Gastrocnemius medialis (tissue), 4 donors: Measurements from ENCODE around the gene NDOR1. TPM values are rescaled to one million over a fixed set of nuclear protein-coding genes. Genes with fewer than 3 reads are reported as not detected.

Experiments used
- ATAC-seq, 2 donors: fragments of 150-250 bp; one replicate each; pipeline ENCODE4 v1.9.1; 2016
- DNase-seq, 2 donors: peaks; one replicate each; pipeline ENCODE4 v3.0.0-alpha.2; 2019
- H3K27ac ChIP-seq, 4 donors: fragments of 200-600 bp; sonication (generic); 1 replicate in 1 of 4; 2 replicates in 3 of 4; pipeline ENCODE4 v1.5.1; 2016 to 2018; ENCODE audit warnings: mild to moderate bottlenecking in 2 of 4, moderate library complexity in 1 of 4
- H3K27me3 ChIP-seq, 3 donors: fragments of 200-600 bp; sonication (generic) in 2 of 3; 1 replicate in 1 of 3; 2 replicates in 2 of 3; pipeline versions ENCODE4 v1.5.1 to v1.6.0; 2016 to 2019; ENCODE audit warnings: mild to moderate bottlenecking in 1 of 3, moderate library complexity in 1 of 3
- H3K36me3 ChIP-seq, 2 donors: fragments of 200-600 bp; sonication (generic) in 1 of 2; one replicate each; pipeline ENCODE4 v1.5.1; 2017 to 2018
- H3K4me1 ChIP-seq, 2 donors: fragments of 200-600 bp; sonication (generic) in 1 of 2; one replicate each; pipeline ENCODE4 v1.5.1; 2016 to 2017; ENCODE audit warnings: mild to moderate bottlenecking in 2 of 2
- H3K4me3 ChIP-seq, 4 donors: fragments of 200-600 bp; sonication (generic) in 3 of 4; 1 replicate in 1 of 4; 2 replicates in 3 of 4; pipeline ENCODE4 v1.5.1; 2016 to 2019; ENCODE audit warnings: mild to moderate bottlenecking in 2 of 4
- H3K9me3 ChIP-seq, 3 donors: fragments of 200-600 bp; sonication (generic) in 2 of 3; 1 replicate in 1 of 3; 2 replicates in 2 of 3; pipeline ENCODE4 v1.5.1; 2016 to 2019
- CTCF ChIP-seq, 5 experiments: fragments of 450-650 bp in 3 of 5; fragments of 200-600 bp in 2 of 5; sonication (generic) in 2 of 5; IDR thresholded peaks in 4 of 5; conservative IDR thresholded peaks in 1 of 5; 1 replicate in 4 of 5; 2 replicates in 1 of 5; pipeline ENCODE4 v1.5.1; 2016 to 2019; ENCODE audit warnings: antibody characterized with exemption in 5 of 5, mild to moderate bottlenecking in 3 of 5, moderate library complexity in 3 of 5
- POLR2A ChIP-seq, 2 donors: fragments of 450-650 bp; IDR thresholded peaks; one replicate each; pipeline ENCODE4 v1.6.1; 2017; ENCODE audit warnings: antibody characterized with exemption in 2 of 2, mild to moderate bottlenecking in 2 of 2, moderate library complexity in 2 of 2
- in situ Hi-C, 4 donors: fragments of 200-750 bp; cut with MboI; loops; one replicate each; pipeline versions ENCODE4 v1.15.0 to v1.8.0; 2017; ENCODE audit warnings: low sequenced_read_pairs in 4 of 4
- intact Hi-C: fragments of 100-400 bp; cut with DNase I; formaldehyde crosslinking; loops from one replicate; pipeline ENCODE4 v1.15.1; 2023; ENCODE audit warnings: low total_unique reads
- total RNA-seq, 4 donors: library from RNA; depleted of rRNA; stranded (reverse); fragments of >200 nt; gene quantifications; one replicate each; pipeline versions ENCODE4 v1.1.0 to v1.2.3, GENCODE V29; 2016

Gene NDOR1
- total RNA-seq, 4 donors from 2014 or later, result 2.4 to 5.0 (median 4.1) TPM

DNA sequence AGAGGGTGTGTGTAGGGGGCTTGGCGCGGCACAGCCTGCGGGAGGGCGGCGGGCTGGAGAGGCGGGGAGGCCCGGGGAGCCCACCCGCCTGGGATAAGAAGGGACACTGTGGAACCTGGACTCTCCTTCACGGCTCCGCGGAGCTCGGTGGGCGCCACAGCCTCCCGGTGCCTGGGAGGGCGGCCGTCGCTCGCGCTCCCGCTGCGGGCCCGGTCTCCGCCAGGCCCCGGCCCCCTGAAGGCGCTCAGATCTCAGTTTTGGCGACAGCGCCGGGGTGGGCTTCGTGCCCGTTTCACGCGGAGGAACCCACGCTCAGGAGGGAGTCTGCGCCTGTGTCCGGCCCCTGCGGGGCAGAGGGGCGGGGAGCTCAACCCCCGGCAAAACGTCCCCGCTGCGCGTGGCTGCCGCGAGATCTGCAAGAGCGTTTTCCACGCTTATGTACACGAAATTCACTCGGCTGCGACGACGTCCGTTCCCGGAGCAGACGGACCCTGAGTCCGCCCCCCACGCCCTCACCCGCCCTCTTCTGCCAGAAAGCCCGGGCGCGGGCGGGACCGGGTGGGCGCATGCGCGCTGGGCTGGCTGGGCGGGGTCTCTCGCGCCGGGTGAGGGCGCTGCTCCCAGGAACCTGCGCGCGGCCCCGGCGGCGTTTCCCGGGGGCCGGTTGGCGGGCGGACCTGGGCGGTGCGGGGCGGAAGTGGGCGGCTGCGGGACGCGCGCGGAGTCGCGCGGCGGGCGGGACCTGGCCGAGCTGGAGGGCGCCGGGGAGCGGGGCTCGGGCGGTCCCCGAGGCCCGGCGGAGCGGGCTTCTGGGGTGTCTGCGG lies 49.3 kb downstream of the NDOR1 start, which contains the start of gene NELFB:
NELFB (plus strand) TSS at position 704 of the 824 bp plus-strand sequence.
- peak; percentile 71 to 79 for TF ChIP-seq POLR2A (IDR thresholded peaks at IDR 0.05)
- peak in 3 of 5 experiments; percentile 8 to 36 (median 28) for TF ChIP-seq CTCF (IDR thresholded peaks at IDR 0.05 in 4 of 5, conservative IDR thresholded peaks at IDR 0.05 in 1 of 5)
- ATAC-seq (peak; percentile 91 to 94), DNase-seq (peak; percentile 79 to 85)
- Histone ChIP-seq H3K4me3 (peak within 1 kb of the TSS; percentile 77 to 99 (median 92)), H3K27me3 (no peaks in the 10 kb centered on the region), H3K36me3 (peaks cover 0 to 26% of the 10 kb centered on the region in 2 donors), H3K9me3 (no peaks in the 10 kb centered on the region), H3K27ac (peak within 1 kb of the TSS; percentile 68 to 91 (median 81)), H3K4me1 (peaks cover 22 to 29% of the 10 kb centered on the region in 2 donors)
- intact Hi-C loops, result loop anchor here (1.0 kb wide), 2 partner anchors 14 to 32 kb away; partner anchors contain the start of gene TUBB4B
- in situ Hi-C loops, result no loop called here

GRCh38 chr9:137255448-137256114 lies 50.1 kb downstream of the NDOR1 start:
- Histone ChIP-seq H3K4me1 (peaks cover 16 to 24% of the 10 kb centered on the region in 2 donors), H3K4me3 (peak overlapping the region; percentile 63 to 97 (median 92)), H3K27ac (peak overlapping the region; percentile 45 to 89 (median 73)), H3K36me3 (peaks cover 0 to 26% of the 10 kb centered on the region in 2 donors), H3K9me3 (no peaks in the 10 kb centered on the region), H3K27me3 (no peaks in the 10 kb centered on the region)
- TF ChIP-seq CTCF (IDR thresholded peaks at IDR 0.05 in 4 of 5, conservative IDR thresholded peaks at IDR 0.05 in 1 of 5) (no peak), POLR2A (IDR thresholded peaks at IDR 0.05) (peak in 1 of 2 donors; percentile 2)
- ATAC-seq (peak; percentile 50 to 53), DNase-seq (no peak)
- in situ Hi-C loops, result no loop called here
- intact Hi-C loops, result loop anchor here (1.0 kb wide), 2 partner anchors 14 to 32 kb away; partner anchors contain the start of gene TUBB4B

GRCh38 chr9:137256362-137256761 lies 50.9 kb downstream of the NDOR1 start:
- no peak overlapping the region for H3K27ac ChIP-seq
- H3K4me1 ChIP-seq, result peaks cover 16 to 24% of the 10 kb centered on the region in 2 donors
- no peaks in the 10 kb centered on the region for H3K27me3 ChIP-seq
- peak overlapping the region; percentile 63 to 97 (median 92) for H3K4me3 ChIP-seq
- in situ Hi-C loops, result no loop called here
- ATAC-seq (no peak), DNase-seq (no peak)
- no peak for TF ChIP-seq POLR2A (IDR thresholded peaks at IDR 0.05)
- intact Hi-C loops, result no loop called here
- H3K36me3 ChIP-seq, result peaks cover 0 to 26% of the 10 kb centered on the region in 2 donors
- no peaks in the 10 kb centered on the region for H3K9me3 ChIP-seq

DNA sequence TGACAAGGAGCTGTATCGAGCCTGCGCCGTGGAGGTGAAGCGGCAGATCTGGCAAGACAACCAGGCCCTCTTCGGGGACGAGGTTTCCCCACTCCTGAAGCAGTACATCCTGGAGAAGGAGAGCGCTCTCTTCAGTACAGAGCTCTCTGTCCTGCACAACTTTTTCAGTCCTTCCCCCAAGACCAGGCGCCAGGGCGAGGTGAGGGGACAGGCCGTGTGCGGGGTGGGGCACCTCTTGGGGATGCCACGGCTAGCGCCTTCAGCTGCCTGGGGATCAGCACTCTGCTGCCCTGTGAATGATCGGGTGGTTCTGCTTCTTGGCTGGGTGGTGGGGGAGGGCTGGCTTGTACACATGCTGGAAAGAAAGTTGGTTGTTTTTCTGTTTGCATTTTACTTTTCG lies 51.4 kb downstream of the NDOR1 start:
- peaks cover 16 to 24% of the 10 kb centered on the region in 2 donors for H3K4me1 ChIP-seq
- H3K27ac ChIP-seq, result no peak overlapping the region
- H3K9me3 ChIP-seq, result no peaks in the 10 kb centered on the region
- no peak for DNase-seq
- intact Hi-C loops (no loop called here), in situ Hi-C loops (no loop called here)
- peaks cover 0 to 26% of the 10 kb centered on the region in 2 donors for H3K36me3 ChIP-seq
- H3K27me3 ChIP-seq, result no peaks in the 10 kb centered on the region
- TF ChIP-seq POLR2A (IDR thresholded peaks at IDR 0.05) (no peak), CTCF (IDR thresholded peaks at IDR 0.05 in 4 of 5, conservative IDR thresholded peaks at IDR 0.05 in 1 of 5) (no peak)
- no peak for ATAC-seq
- H3K4me3 ChIP-seq, result peak overlapping the region in 2 of 4 donors; percentile 63 to 97
